GM19324 (cell line): ENCODE data around the gene HPRT1.

Source experiments
- ATAC-seq: cut with Tn5 transposase; IDR thresholded peaks from one replicate; pipeline ENCODE4 v1.9.1; 2021; ENCODE audit warnings: mild to moderate bottlenecking, moderate library complexity; ENCODE audit not compliant: unreplicated experiment, low FRiP score

Gene HPRT1

GRCh38 chrX:134541906-134542305 lies 81.9 kb downstream of the HPRT1 start:
- no peak for ATAC-seq

- no peak for ATAC-seq
These were observed 82.5 kb downstream of the HPRT1 start for GRCh38 chrX:134542485-134542884.

GRCh38 chrX:134543288-134543687 lies 83.3 kb downstream of the HPRT1 start:
- no peak for ATAC-seq

GRCh38 chrX:134544135-134544512 lies 84.2 kb downstream of the HPRT1 start:
- no peak for ATAC-seq

GRCh38 chrX:134544513-134545151 lies 84.7 kb downstream of the HPRT1 start:
- no peak for ATAC-seq

- ATAC-seq: no peak
These were observed 85.5 kb downstream of the HPRT1 start for GRCh38 chrX:134545510-134545909.

- no peak for ATAC-seq
These were observed 86.2 kb downstream of the HPRT1 start for GRCh38 chrX:134546187-134546586.

- ATAC-seq: no peak
These were observed 87.2 kb downstream of the HPRT1 start for GRCh38 chrX:134547047-134547679.

GRCh38 chrX:134548257-134549201 lies 88.6 kb downstream of the HPRT1 start:
- no peak for ATAC-seq
